ENCODE data around the gene FAM13C. TPM values are rescaled to one million over a fixed set of nuclear protein-coding genes. Genes with fewer than 3 reads are reported as not detected.

Gene FAM13C
- total and polyA plus RNA-seq, 8 donors = 1.1 to 3.4 (median 2.2) TPM

DNA sequence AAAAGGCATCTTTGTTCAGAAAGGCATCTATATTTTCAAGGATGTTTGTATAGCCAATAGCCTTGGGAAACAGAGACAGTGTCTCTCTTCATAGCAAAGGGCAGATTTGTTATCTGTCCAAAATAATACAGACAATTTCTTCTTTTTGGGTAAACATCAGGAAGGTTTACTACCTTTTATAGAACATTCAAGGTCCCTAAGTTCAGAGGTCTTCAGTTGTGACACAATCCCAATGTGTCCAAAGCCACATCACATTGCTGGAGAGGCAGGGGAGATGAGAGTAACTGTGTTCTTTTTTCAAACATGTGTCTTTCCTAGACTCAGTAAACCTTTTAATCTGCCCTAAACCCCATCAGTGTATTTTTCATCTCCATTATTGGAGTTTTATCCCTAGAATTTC, 33.6 kb upstream of the FAM13C start:
- H3K4me1 ChIP-seq = no peaks in the 10 kb centered on the region
- TF ChIP-seq, protein P1, sequence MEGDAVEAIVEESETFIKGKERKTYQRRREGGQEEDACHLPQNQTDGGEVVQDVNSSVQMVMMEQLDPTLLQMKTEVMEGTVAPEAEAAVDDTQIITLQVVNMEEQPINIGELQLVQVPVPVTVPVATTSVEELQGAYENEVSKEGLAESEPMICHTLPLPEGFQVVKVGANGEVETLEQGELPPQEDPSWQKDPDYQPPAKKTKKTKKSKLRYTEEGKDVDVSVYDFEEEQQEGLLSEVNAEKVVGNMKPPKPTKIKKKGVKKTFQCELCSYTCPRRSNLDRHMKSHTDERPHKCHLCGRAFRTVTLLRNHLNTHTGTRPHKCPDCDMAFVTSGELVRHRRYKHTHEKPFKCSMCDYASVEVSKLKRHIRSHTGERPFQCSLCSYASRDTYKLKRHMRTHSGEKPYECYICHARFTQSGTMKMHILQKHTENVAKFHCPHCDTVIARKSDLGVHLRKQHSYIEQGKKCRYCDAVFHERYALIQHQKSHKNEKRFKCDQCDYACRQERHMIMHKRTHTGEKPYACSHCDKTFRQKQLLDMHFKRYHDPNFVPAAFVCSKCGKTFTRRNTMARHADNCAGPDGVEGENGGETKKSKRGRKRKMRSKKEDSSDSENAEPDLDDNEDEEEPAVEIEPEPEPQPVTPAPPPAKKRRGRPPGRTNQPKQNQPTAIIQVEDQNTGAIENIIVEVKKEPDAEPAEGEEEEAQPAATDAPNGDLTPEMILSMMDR (IDR thresholded peaks at IDR 0.05) = no peak
- DNase-seq (no peak), ATAC-seq (no peak), FAIRE-seq (no peak)
- no peaks in the 10 kb centered on the region for H3K9me3 ChIP-seq
- no peak overlapping the region for H3K4me3 ChIP-seq
- H3K27me3 ChIP-seq = no peaks in the 10 kb centered on the region
- intact Hi-C loops (cut with DNase I) = no loop called here
- H3K27ac ChIP-seq = no peak overlapping the region
- no peaks in the 10 kb centered on the region for H3K36me3 ChIP-seq

DNA sequence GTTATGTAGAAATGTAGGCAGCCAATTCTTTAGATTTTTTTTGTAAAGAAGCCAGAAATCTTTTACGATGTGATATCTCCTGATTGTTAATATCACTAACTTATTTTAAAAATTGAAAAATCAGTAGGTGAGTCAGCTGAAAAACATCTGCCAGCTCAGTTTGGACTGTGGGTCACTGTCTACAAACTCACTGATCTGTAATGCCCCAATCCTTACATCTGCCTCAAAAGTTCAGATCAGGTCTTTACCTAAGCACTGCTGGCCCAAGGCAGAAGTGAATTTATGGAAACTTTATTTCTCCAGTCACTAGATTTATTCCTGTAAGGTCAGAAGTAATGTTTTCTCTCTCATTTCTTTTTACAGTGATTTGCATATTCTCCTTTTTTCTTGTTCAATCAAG, 31.0 kb upstream of the FAM13C start:
- Histone ChIP-seq H3K27me3 (no peaks in the 10 kb centered on the region), H3K27ac (no peak overlapping the region), H3K4me1 (no peaks in the 10 kb centered on the region), H3K4me3 (no peak overlapping the region), H3K36me3 (no peaks in the 10 kb centered on the region), H3K9me3 (no peaks in the 10 kb centered on the region)
- no peak for DNase-seq
- ATAC-seq = no peak
- FAIRE-seq = no peak
- TF ChIP-seq, protein P1 (IDR thresholded peaks at IDR 0.05) = no peak
- intact Hi-C loops (cut with DNase I) = no loop called here
- 46 to 52% methylated on average over 1 of the region's 1 CpG for WGBS, 2 donors

DNA sequence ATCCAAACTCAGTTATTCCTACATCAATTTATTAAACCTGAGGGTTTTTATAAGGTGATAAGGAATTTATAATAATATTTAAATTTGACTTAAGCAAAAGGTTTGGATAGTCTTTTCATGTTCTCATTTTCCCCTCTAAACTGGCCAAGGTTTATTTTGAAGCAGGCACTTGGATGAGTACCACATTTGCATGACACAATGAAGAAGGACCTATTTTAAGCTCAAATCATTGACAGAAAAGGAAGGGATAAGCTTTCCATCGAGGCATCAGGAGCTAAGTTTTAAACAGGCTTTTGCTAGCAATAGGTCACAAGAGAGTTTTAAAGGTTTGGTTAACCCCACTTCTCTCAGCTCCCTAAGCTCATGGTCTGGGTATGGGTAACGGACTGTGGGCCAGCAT, 28.7 kb upstream of the FAM13C start:
- FAIRE-seq = no peak
- WGBS, 2 donors = 59 to 66% methylated on average over 2 of the region's 2 CpGs
- Histone ChIP-seq H3K9me3 (no peaks in the 10 kb centered on the region), H3K27ac (no peak overlapping the region), H3K27me3 (no peaks in the 10 kb centered on the region), H3K4me1 (no peaks in the 10 kb centered on the region), H3K36me3 (no peaks in the 10 kb centered on the region), H3K4me3 (no peak overlapping the region)
- TF ChIP-seq, protein P1 (IDR thresholded peaks at IDR 0.05) = no peak
- intact Hi-C loops (cut with DNase I) = no loop called here
- ATAC-seq = no peak
- no peak for DNase-seq

DNA sequence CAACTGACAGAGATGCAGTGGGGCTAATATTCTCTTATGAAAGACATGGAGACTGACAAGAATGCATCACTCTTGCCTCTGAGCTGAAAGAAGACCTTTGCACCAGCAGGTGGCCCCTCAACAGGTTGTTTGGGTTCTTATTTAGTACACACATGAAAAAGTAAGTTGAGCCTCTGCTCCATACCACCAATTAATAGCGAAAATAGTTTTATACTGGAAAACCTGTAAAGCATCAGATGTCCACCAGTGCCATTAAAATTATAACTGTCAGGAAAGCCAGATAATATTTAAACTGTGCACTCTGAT, 26.3 kb upstream of the FAM13C start:
- Histone ChIP-seq H3K36me3 (no peaks in the 10 kb centered on the region), H3K27me3 (no peaks in the 10 kb centered on the region), H3K4me3 (no peak overlapping the region), H3K4me1 (no peaks in the 10 kb centered on the region), H3K9me3 (no peaks in the 10 kb centered on the region), H3K27ac (no peak overlapping the region)
- DNase-seq = no peak
- ATAC-seq = no peak
- intact Hi-C loops (cut with DNase I) = no loop called here
- WGBS, 2 donors = 86% methylated on average over 1 of the region's 1 CpG
- FAIRE-seq = no peak
- TF ChIP-seq, protein P1 (IDR thresholded peaks at IDR 0.05) = no peak

DNA sequence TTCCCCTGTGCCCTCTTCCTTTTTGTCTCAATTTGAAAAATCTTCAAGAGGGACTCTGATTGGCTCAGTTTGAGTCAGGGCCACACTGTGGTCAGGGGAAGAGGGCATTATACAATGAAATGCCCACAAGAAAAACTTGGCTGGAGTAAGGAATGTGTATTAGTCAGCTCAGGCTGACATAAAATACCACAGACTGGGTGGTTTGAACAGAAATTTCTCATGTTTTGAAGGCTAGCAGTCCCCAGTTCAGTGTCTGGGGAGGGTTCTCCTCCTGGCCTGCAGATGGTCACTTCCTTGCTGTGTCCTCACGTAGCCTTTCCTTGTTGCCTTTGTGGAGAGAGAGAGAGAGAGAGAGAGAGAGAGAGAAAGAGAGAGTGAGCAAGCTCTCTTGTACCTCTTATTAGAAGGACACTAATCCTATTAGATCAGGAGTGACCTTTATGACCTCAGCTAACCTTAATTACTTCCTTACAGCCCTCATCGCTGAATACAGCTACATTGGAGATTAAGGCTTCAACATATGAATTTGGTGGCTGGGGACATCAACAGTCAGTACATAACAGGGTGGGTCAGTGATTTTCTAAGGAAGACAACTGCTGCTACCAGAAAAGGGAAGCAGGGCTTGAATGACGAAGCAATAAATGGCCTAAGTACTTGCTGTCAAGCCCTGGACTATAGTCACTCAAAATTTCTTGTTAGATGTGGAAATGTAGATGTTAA, 25.8 kb upstream of the FAM13C start:
- no peaks in the 10 kb centered on the region for H3K36me3 ChIP-seq
- no peaks in the 10 kb centered on the region for H3K9me3 ChIP-seq
- H3K27me3 ChIP-seq = no peaks in the 10 kb centered on the region
- DNase-seq (no peak), FAIRE-seq (no peak), ATAC-seq (no peak)
- WGBS, 2 donors = 60 to 84% methylated on average over 3 of the region's 3 CpGs
- TF ChIP-seq, protein P1 (IDR thresholded peaks at IDR 0.05) = no peak
- no peak overlapping the region for H3K27ac ChIP-seq
- H3K4me1 ChIP-seq = no peaks in the 10 kb centered on the region
- intact Hi-C loops (cut with DNase I) = no loop called here
- H3K4me3 ChIP-seq = no peak overlapping the region
